B cell (primary cell): ENCODE results near the gene RGCC.

Source experiments
- CTCF ChIP-seq: fragments of 200-600 bp; IDR thresholded peaks from one replicate; pipeline ENCODE4 v1.8.0; 2022; ENCODE audit warnings: antibody characterized with exemption, mild to moderate bottlenecking
- EZH2 ChIP-seq: IDR thresholded peaks from 2 replicates; pipeline ENCODE4 v1.6.1; 2012; ENCODE audit warnings: borderline replicate concordance, low read depth, mild to moderate bottlenecking, moderate library complexity, low read length; ENCODE audit not compliant: insufficient read depth, poor library complexity, severe bottlenecking

DNA sequence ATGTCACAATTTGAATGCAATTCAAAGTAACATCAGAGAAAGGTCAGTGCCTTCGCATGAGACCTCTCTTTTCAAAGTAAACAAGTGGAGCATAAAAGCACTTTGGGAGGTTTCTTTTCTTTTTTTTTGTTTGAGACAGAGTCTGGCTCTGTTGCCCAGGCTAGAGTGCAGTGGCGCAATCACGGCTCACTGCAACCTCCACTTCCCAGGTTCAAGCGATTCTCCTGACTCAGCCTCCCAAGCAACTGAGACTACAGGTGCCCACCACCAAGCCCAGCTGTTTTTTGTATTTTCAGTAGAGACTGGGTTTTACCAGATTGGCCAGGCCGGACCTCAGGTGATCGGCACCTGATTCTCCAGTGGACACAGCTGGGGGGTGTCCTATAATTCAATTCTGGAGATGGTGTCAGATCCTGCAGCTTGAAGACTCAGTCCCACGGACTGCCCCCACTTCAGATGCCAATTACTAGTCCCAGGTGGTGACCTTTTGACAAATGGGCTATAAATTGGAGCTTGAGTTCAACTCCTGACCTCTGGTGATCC is 57.6 kb downstream of the RGCC start:
- TF ChIP-seq CTCF = no peak
- TF ChIP-seq EZH2 = no peak
